ENCODE results near the gene KRT83. TPM values are rescaled to one million over a fixed set of nuclear protein-coding genes. Genes with fewer than 3 reads are reported as not detected.

The KRT83 gene
- total RNA-seq (ENCODE audit: insufficient read depth, low replicate concordance), result not detected

DNA sequence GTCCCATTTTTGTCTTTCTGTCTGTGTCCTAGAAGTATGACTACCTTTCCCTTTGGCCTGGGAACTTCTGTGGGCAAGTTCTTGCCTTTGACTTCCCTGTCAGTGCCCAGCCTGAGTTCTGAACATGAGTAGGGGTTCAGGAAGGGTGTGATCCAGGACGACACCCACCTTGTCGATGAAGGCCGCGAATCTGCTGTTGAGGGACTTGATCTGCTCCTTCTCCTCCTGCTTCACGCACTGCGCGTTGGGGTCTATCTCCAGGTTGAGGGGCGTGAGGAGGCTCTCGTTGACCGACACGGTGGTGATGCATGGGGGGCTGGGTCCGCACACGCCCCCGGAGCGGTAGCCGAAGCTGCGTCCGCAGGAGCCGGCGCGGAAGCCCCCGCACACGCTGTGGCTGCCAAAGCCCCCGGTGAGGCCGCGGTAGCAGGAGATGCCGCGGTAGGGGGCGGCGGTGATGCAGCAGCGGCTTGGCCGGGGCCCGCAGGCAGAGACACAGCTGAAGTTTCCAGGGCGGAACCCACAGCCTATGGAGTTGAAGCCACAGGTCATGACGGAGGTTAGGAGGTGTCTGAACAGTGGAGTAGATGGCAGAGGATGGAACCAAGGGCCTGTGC lies at the start of gene KRT83:
TSS of gene KRT83 (minus strand) at position 615 of the 617 bp plus-strand sequence. CDS start at position 552, 63 bp downstream.
- DNase-seq (ENCODE audit: low spot score), result no peak

DNA sequence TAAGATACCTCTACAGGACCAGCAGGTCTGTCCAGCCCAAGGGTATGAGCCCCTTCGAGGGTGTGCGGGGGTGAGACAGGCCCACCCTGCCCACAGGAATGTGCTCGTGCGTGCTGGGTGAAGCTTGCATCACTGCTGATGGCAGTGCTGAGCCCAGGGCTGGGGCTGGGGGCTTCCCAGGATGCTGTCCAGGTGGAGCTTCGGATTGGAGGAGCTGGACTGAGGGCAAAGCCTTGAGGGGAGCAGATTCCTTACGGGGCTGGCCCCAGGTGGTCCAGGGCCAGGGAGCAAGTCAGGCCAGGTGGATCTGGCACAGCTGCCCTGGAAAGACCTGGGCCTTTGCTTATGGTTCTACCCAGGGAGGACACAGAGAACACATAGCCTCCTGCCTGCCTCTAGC lies 48.6 kb upstream of the KRT83 start:
- DNase-seq (ENCODE audit: low spot score), result no peak

DNA sequence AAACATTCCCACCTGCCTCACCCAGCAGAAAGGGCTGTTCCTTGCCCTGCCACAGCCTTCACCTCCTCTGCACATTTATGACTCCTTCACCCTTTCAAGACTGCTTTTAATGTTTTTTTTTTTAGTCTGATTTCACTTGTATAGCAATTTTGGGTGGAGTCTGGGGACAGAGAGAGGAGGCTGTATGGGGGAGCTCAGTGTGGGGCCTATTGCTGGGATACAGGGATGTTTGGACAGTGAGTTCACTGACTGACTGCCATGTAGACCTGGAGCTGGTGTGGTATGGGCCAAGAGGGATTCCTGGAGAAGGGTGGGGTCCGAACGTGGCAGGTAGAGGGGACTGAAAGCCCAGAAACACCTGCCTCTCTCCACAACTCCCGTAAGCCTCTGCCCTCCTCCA lies 48.0 kb upstream of the KRT83 start:
- no peak for DNase-seq (ENCODE audit: low spot score)

DNA sequence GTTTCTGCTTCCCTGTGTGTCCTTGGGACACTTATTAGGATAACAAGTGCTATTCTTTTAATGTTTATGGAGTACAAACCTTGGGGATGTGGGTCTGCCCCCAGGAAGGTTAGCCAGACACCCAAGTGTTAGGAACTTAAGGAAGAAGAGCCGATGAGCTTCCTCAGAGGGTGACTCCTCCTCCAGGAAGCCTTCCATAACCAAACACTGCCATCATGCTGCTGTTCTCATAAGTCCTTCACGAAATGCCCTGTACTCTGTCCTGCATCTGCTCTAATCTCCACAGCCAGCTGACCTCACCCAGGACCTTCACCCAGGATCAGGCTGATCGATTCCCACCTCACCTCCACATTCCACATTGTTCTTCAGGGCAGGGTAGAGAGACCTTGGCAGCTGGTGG lies 47.3 kb upstream of the KRT83 start:
- no peak for DNase-seq (ENCODE audit: low spot score)

GRCh38 chr12:52367876-52368275 lies 46.7 kb upstream of the KRT83 start:
- no peak for DNase-seq (ENCODE audit: low spot score)

DNA sequence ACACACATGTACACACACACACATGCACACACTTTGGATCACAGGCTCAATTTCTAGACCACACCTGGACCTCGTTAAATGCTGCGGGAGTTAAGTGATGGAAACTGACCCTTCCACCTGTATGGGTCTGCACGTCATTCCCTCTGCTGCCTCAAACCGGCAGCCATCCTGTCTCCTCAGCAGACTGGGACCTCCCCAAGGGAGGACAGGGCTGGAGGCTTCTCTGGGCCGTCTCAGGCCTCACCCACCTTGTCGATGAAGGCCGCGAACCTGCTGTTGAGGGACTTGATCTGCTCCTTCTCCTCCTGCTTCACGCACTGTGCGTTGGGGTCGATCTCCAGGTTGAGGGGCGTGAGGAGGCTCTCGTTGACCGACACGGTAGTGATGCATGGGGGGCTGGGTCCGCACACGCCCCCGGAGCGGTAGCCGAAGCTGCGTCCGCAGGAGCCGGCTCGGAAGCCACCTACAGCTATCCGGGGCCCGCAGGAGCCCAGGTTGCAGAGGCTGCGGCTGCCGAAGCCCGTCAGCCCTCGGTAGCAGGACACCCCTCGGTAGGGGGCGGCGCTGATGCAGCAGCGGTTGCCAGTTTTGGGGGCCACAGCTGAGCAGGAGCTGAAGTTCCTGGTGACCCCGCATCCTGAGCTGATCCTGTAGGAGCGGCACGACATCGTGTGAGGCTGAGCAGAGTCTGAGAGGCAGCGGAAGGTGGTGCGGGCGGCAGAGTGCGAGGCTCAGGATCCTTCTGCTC lies 45.7 kb upstream of the KRT83 start, which contains the start of gene KRT85:
TSS of gene KRT85 (minus strand) at position 744 of the 748 bp plus-strand sequence. CDS start at position 668, 76 bp downstream.
- DNase-seq (ENCODE audit: low spot score), result no peak

GRCh38 chr12:52364901-52365489 lies 43.8 kb upstream of the KRT83 start:
- no peak for DNase-seq (ENCODE audit: low spot score)

DNA sequence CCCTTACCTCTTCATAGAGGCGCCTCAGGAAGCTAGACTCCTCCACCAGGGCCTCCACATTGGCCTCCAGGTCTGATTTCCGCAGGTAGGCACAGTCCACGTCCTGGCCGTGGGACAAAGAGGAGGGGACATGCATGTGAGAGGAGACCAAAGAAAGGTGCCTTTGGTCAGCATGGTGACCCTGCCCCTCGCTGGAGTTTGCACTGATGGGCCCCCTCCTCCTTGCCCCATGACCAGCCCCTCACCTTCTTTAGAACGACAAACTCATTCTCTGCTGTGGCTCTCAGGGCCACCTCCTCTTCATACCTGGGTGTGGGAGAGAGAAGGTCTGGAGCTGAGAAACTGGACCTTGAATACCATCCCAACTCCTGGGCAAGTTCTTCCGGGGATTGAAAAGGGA lies 42.9 kb upstream of the KRT83 start:
- no peak for DNase-seq (ENCODE audit: low spot score)

GRCh38 chr12:52363111-52363679 lies 42.0 kb upstream of the KRT83 start:
- DNase-seq (ENCODE audit: low spot score), result no peak

- no peak for DNase-seq (ENCODE audit: low spot score)
Observed at GRCh38 chr12:52362118-52362726, 41.0 kb upstream of the KRT83 start.

GRCh38 chr12:52361553-52361952 lies 40.4 kb upstream of the KRT83 start:
- DNase-seq (ENCODE audit: low spot score), result no peak

- DNase-seq (ENCODE audit: low spot score), result no peak
Observed at GRCh38 chr12:52360663-52361271, 39.6 kb upstream of the KRT83 start.

GRCh38 chr12:52360106-52360662 lies 39.0 kb upstream of the KRT83 start:
- DNase-seq (ENCODE audit: low spot score), result no peak

DNA sequence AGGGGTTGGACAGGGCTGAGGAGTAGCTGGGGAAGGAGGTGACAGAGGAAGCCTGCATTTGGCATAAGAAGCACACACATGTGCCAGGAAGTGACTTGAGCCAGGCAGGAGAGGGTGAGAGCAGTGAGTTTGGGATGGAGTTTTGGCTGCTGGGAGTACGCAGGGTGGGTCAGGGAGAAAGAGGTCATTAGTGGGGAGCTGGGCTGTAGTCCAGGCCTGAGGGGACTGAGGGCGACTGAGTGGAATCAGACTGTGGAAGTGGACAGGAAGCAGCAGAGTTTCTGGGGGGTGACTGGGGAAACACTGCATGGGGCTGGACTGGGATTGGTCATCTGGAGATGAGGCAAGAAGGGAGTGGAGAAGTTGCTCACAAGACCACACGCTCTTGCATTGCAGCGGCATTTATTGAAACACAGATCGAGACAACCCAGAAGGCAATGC lies 38.4 kb upstream of the KRT83 start:
- no peak for DNase-seq (ENCODE audit: low spot score)

GRCh38 chr12:52358575-52359350 lies 37.6 kb upstream of the KRT83 start:
- DNase-seq (ENCODE audit: low spot score), result no peak

GRCh38 chr12:52356762-52357580 lies 35.8 kb upstream of the KRT83 start:
- no peak for DNase-seq (ENCODE audit: low spot score)

- no peak for DNase-seq (ENCODE audit: low spot score)
Observed at GRCh38 chr12:52356031-52356761, 35.0 kb upstream of the KRT83 start.

DNA sequence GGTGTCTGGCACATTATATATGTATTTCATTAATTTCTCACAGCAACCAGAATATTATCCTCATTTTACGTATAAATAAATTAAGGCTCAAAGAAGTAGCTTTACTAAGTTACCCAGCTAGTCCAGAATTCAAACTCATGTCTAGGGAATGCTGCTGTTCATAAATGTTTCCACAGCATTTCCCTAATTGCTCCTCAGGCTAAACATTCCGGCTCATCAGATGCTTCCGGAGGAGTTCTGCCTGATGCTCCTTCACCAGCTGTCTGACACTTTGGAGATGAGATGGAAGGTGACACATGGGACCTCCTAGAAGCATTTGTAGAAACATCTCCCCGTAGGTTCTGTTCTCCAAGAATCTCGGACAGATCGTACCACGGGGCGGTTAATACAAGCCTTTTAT lies 34.0 kb upstream of the KRT83 start:
- no peak for DNase-seq (ENCODE audit: low spot score)

- DNase-seq (ENCODE audit: low spot score), result no peak
Observed at GRCh38 chr12:52354200-52354599, 33.0 kb upstream of the KRT83 start.
